Neural cell (in vitro differentiated cells): ENCODE data around the gene PKHD1.

Source experiments
- EP300 ChIP-seq: fragments of 450-650 bp; conservative IDR thresholded peaks from 2 replicates; pipeline ENCODE4 v1.6.1; 2014; ENCODE audit warnings: antibody characterized with exemption, mild to moderate bottlenecking, moderate library complexity; ENCODE audit not compliant: poor library complexity, severe bottlenecking
- EZH2 ChIP-seq: fragments of 200-600, 300-800 bp; shearing (Covaris generic), sonication (generic); IDR thresholded peaks from 2 replicates; pipeline ENCODE4 v1.6.1; 2014; ENCODE audit warnings: antibody characterized with exemption, low read length, borderline replicate concordance, mild to moderate bottlenecking; ENCODE audit not compliant: insufficient read depth, poor library complexity, severe bottlenecking
- POLR2AphosphoS5 ChIP-seq: IDR thresholded peaks from 2 replicates; pipeline ENCODE4 v1.6.1; 2012
- SMC3 ChIP-seq: fragments of 450-650 bp; conservative IDR thresholded peaks from 2 replicates; pipeline ENCODE4 v1.6.1; 2014; ENCODE audit warnings: antibody characterized with exemption, mild to moderate bottlenecking, moderate library complexity; ENCODE audit not compliant: poor library complexity
- TAF1 ChIP-seq: IDR thresholded peaks from 2 replicates; pipeline ENCODE4 v1.6.1; 2012; ENCODE audit warnings: low read depth
- TF ChIP-seq, protein P1 (sequence below): fragments of 450-650 bp; IDR thresholded peaks from 2 replicates; pipeline ENCODE4 v1.5.1; 2014; ENCODE audit warnings: antibody characterized with exemption, mild to moderate bottlenecking, moderate library complexity; ENCODE audit not compliant: poor library complexity, severe bottlenecking

GRCh38 chr6:51793393-51793792 is 294.0 kb downstream of the PKHD1 start:
- TF ChIP-seq SMC3 (no peak), POLR2AphosphoS5 (no peak), EP300 (no peak), TAF1 (no peak), EZH2 (no peak)
- TF ChIP-seq, protein P1, sequence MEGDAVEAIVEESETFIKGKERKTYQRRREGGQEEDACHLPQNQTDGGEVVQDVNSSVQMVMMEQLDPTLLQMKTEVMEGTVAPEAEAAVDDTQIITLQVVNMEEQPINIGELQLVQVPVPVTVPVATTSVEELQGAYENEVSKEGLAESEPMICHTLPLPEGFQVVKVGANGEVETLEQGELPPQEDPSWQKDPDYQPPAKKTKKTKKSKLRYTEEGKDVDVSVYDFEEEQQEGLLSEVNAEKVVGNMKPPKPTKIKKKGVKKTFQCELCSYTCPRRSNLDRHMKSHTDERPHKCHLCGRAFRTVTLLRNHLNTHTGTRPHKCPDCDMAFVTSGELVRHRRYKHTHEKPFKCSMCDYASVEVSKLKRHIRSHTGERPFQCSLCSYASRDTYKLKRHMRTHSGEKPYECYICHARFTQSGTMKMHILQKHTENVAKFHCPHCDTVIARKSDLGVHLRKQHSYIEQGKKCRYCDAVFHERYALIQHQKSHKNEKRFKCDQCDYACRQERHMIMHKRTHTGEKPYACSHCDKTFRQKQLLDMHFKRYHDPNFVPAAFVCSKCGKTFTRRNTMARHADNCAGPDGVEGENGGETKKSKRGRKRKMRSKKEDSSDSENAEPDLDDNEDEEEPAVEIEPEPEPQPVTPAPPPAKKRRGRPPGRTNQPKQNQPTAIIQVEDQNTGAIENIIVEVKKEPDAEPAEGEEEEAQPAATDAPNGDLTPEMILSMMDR = no peak
